Measurements from ENCODE around the gene ECT2L. TPM values are rescaled to one million over a fixed set of nuclear protein-coding genes. Genes with fewer than 3 reads are reported as not detected.

The ECT2L gene
- total and polyA plus RNA-seq, 2 experiments from 2014 or later = 0.03 to 0.15 TPM

- TF ChIP-seq ETS1 (IDR thresholded peaks at IDR 0.05) (no peak), NANOG (IDR thresholded peaks at IDR 0.05; ENCODE audit: borderline replicate concordance) (no peak), CTCF (conservative IDR thresholded peaks at IDR 0.05; ENCODE audit: low read depth in 2 of 2) (no peak)
Measured at GRCh38 chr6:138848461-138848860, 52.6 kb downstream of the ECT2L start (continued).

DNA sequence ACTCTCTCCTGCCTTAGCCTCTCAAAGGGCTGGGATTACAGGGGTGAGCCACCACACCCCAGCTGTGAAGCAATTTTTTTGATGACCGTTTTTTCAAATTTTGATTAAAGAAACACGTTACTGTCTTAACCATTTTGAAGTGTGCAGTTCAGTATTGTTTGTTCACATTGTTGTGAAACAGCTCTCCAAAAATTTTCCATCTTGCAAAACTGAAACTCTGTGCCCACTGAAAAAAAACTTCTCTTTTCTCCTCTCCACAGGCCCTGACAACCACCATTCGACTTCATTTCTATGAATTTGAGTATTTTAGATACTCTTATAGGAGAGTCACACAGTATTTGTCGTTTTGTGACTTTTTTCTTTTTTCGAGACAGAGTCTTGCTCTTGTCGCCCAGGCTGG is 53.9 kb downstream of the ECT2L start:
- no peak overlapping the region for H3K27ac ChIP-seq (ENCODE audit: low read depth)
- no peaks in the 10 kb centered on the region for H3K9me3 Mint-ChIP-seq
- H3K36me3 Mint-ChIP-seq (ENCODE audit: low read depth) = no peaks in the 10 kb centered on the region
- DNase-seq (ENCODE audit: low spot score) (no peak), ATAC-seq (no peak)
- H3K79me2 ChIP-seq (replicated peaks; ENCODE audit: insufficient read depth) = no peaks in the 10 kb centered on the region
- H3K27ac Mint-ChIP-seq = no peak overlapping the region
- H3K36me3 ChIP-seq (ENCODE audit: insufficient read depth) = no peaks in the 10 kb centered on the region
- no peak overlapping the region for H2AFZ ChIP-seq
- H3K4me3 Mint-ChIP-seq = no peak overlapping the region
- no peaks in the 10 kb centered on the region for H4K20me1 ChIP-seq (replicated peaks; ENCODE audit: insufficient read depth)
- H3K27me3 Mint-ChIP-seq (ENCODE audit: insufficient read depth, low read depth, poor library complexity) = peaks cover 2% of the 10 kb centered on the region
- no peaks in the 10 kb centered on the region for H3K27me3 ChIP-seq (ENCODE audit: insufficient read depth)
- no peaks in the 10 kb centered on the region for H3K9me2 ChIP-seq (ENCODE audit: insufficient read depth)
- H3F3A ChIP-seq (replicated peaks; ENCODE audit: low read depth) = no peaks in the 10 kb centered on the region
- no peak overlapping the region for H3K4me2 ChIP-seq
- H3K4me1 ChIP-seq (ENCODE audit: insufficient read depth) = no peaks in the 10 kb centered on the region
- no peak overlapping the region for H3K4me3 ChIP-seq
- H3K4me1 Mint-ChIP-seq = peaks cover 2% of the 10 kb centered on the region; the same call in 2 of the 3 replicates
- TF ChIP-seq, protein P1, sequence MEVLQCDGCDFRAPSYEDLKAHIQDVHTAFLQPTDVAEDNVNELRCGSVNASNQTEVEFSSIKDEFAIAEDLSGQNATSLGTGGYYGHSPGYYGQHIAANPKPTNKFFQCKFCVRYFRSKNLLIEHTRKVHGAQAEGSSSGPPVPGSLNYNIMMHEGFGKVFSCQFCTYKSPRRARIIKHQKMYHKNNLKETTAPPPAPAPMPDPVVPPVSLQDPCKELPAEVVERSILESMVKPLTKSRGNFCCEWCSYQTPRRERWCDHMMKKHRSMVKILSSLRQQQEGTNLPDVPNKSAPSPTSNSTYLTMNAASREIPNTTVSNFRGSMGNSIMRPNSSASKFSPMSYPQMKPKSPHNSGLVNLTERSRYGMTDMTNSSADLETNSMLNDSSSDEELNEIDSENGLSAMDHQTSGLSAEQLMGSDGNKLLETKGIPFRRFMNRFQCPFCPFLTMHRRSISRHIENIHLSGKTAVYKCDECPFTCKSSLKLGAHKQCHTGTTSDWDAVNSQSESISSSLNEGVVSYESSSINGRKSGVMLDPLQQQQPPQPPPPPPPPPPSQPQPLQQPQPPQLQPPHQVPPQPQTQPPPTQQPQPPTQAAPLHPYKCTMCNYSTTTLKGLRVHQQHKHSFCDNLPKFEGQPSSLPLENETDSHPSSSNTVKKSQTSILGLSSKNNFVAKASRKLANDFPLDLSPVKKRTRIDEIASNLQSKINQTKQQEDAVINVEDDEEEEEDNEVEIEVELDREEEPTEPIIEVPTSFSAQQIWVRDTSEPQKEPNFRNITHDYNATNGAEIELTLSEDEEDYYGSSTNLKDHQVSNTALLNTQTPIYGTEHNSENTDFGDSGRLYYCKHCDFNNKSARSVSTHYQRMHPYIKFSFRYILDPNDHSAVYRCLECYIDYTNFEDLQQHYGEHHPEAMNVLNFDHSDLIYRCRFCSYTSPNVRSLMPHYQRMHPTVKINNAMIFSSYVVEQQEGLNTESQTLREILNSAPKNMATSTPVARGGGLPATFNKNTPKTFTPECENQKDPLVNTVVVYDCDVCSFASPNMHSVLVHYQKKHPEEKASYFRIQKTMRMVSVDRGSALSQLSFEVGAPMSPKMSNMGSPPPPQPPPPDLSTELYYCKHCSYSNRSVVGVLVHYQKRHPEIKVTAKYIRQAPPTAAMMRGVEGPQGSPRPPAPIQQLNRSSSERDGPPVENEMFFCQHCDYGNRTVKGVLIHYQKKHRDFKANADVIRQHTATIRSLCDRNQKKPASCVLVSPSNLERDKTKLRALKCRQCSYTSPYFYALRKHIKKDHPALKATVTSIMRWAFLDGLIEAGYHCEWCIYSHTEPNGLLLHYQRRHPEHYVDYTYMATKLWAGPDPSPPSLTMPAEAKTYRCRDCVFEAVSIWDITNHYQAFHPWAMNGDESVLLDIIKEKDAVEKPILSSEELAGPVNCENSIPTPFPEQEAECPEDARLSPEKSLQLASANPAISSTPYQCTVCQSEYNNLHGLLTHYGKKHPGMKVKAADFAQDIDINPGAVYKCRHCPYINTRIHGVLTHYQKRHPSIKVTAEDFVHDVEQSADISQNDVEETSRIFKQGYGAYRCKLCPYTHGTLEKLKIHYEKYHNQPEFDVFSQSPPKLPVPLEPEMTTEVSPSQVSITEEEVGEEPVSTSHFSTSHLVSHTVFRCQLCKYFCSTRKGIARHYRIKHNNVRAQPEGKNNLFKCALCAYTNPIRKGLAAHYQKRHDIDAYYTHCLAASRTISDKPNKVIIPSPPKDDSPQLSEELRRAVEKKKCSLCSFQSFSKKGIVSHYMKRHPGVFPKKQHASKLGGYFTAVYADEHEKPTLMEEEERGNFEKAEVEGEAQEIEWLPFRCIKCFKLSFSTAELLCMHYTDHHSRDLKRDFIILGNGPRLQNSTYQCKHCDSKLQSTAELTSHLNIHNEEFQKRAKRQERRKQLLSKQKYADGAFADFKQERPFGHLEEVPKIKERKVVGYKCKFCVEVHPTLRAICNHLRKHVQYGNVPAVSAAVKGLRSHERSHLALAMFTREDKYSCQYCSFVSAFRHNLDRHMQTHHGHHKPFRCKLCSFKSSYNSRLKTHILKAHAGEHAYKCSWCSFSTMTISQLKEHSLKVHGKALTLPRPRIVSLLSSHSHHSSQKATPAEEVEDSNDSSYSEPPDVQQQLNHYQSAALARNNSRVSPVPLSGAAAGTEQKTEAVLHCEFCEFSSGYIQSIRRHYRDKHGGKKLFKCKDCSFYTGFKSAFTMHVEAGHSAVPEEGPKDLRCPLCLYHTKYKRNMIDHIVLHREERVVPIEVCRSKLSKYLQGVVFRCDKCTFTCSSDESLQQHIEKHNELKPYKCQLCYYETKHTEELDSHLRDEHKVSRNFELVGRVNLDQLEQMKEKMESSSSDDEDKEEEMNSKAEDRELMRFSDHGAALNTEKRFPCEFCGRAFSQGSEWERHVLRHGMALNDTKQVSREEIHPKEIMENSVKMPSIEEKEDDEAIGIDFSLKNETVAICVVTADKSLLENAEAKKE (CRISPR knock-in tag; IDR thresholded peaks at IDR 0.05) = no peak
- TF ChIP-seq EZH2phosphoT487 (IDR thresholded peaks at IDR 0.05; ENCODE audit: unreplicated experiment) = no peak
- no peak for TF ChIP-seq ZNF331 (CRISPR knock-in tag; IDR thresholded peaks at IDR 0.05; ENCODE audit: low read depth)
- no peak for TF ChIP-seq REST (IDR thresholded peaks at IDR 0.05; ENCODE audit: unreplicated experiment)
- no peak for TF ChIP-seq STAT1 (IDR thresholded peaks at IDR 0.05; ENCODE audit: unreplicated experiment)
- no peak for TF ChIP-seq ETS1 (IDR thresholded peaks at IDR 0.05)
- no peak for TF ChIP-seq CTCF (conservative IDR thresholded peaks at IDR 0.05; ENCODE audit: low read depth in 2 of 2)
